HG02678 (cell line): ENCODE data around the gene ITLN1.

Experiments used
- ATAC-seq: cut with Tn5 transposase; IDR thresholded peaks from one replicate; pipeline ENCODE4 v1.9.1; 2021; ENCODE audit warnings: mild to moderate bottlenecking, moderate library complexity; ENCODE audit not compliant: unreplicated experiment

ITLN1 gene

DNA sequence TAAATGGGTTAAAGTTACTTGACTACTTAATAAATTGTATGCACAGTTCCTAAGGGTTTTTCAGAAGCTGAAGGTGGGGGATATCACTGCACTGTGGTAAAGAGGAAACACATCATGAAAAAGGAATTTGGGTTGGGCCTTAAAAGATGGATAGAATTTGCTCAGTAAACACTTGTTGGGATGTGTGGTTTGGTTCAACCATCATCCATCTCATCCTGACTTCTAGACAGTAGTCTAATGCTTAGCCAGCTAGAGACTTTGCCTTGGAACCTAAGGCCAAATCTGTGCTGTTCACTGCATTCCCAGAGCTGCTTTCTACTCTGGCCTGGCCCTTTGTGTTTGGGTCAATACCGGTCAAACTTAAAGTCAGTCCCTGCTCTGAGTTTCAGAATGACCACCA, 58.4 kb downstream of the ITLN1 start:
- ATAC-seq = no peak
